ENCODE data around the gene PDE3A. TPM values are rescaled to one million over a fixed set of nuclear protein-coding genes. Genes with fewer than 3 reads are reported as not detected.

Gene PDE3A
- total and polyA plus RNA-seq, 2 donors, result 1.1 to 2.2 TPM

DNA sequence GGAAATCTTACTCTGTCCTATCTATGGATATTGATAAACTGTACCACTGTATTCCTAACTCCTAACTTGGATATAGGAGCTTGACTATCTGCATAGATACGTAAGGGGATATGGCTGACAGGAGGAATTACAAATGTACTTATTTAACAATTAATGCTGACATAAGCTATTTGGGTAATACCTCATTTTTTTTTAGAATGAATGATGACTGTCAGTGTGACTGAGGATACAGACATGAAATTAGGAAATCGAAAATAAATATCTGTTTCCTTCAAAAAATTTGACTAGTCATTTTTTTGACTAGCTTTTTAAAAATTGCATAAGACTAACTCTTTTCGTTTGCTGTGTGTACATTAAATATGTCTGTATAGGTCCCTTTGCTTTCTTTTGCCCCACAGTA lies 74.9 kb downstream of the PDE3A start:
- Histone ChIP-seq H3K4me3 (ENCODE audit: low read length in 2 of 2) (no peak overlapping the region), H3K36me3 (ENCODE audit: control insufficient read depth in 2 of 2, insufficient read depth in 2 of 2, low read length in 1 of 2) (no peaks in the 10 kb centered on the region), H3K4me1 (ENCODE audit: control insufficient read depth in 2 of 2, insufficient read depth in 2 of 2, low read length in 2 of 2) (no peaks in the 10 kb centered on the region), H3K27me3 (ENCODE audit: control insufficient read depth in 2 of 2, insufficient read depth in 1 of 2, low read length in 1 of 2) (no peaks in the 10 kb centered on the region), H3K9me3 (ENCODE audit: control insufficient read depth in 2 of 2, insufficient read depth in 1 of 2, low read length in 1 of 2) (no peaks in the 10 kb centered on the region), H3K27ac (ENCODE audit: low read depth in 1 of 2, low read length in 1 of 2) (no peak overlapping the region)
- 93% methylated on average over 3 of the region's 3 CpGs for WGBS
- no peak for DNase-seq (ENCODE audit: low read depth in 6 of 9, low spot score in 9 of 9)

DNA sequence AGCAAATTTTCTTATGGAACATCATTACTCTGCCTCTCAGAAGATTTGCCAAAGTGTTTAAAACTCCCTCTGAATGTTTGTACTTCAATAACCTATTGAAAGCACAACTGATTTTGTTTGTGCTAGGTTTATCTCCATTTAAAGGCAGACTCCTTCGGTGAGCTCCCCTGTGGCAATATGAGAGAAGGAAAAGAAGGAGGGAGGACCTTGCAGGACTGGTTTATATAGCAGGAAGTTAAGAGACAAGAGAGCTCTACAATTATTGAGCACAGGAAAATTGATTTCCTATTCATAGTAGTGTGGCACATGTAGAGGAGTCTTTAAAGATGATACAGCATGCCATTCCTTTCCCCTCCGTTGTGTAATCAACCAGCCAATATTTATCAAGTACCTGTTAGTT lies 75.5 kb downstream of the PDE3A start:
- 94% methylated on average over 2 of the region's 2 CpGs for WGBS
- no peaks in the 10 kb centered on the region for H3K4me1 ChIP-seq (ENCODE audit: control insufficient read depth in 2 of 2, insufficient read depth in 2 of 2, low read length in 2 of 2)
- H3K9me3 ChIP-seq (ENCODE audit: control insufficient read depth in 2 of 2, insufficient read depth in 1 of 2, low read length in 1 of 2), result no peaks in the 10 kb centered on the region
- DNase-seq (ENCODE audit: low read depth in 6 of 9, low spot score in 9 of 9), result no peak
- H3K27ac ChIP-seq (ENCODE audit: low read depth in 1 of 2, low read length in 1 of 2), result no peak overlapping the region
- H3K27me3 ChIP-seq (ENCODE audit: control insufficient read depth in 2 of 2, insufficient read depth in 1 of 2, low read length in 1 of 2), result no peaks in the 10 kb centered on the region
- no peaks in the 10 kb centered on the region for H3K36me3 ChIP-seq (ENCODE audit: control insufficient read depth in 2 of 2, insufficient read depth in 2 of 2, low read length in 1 of 2)
- H3K4me3 ChIP-seq (ENCODE audit: low read length in 2 of 2), result no peak overlapping the region

DNA sequence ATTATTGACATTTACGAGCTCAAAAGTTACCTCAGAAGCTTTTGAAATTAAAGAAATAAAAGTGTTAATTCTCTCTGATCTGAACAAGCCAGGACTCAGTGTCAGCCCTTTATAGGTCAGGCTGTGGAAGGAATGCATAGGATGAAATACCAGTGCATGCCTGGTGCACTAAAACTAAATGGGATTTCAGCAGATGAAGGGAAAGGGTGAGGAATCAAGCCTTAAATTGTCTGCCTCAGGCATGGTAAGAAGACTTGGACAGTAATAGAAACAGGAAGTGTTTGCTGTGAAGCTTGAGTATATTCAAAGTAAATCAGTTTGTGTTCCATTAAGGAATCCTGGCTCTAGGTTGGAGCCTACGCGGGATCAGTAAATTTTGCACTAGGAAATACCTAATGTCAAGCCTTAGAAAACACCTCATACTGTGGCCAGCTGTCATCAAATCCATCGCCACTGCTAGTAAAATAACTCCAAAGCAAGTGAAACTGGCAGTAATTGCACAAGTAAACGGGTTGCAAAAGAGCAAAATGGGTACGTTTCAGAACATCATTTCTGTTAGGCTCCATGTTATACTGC lies 76.3 kb downstream of the PDE3A start:
- Histone ChIP-seq H3K36me3 (ENCODE audit: control insufficient read depth in 2 of 2, insufficient read depth in 2 of 2, low read length in 1 of 2) (no peaks in the 10 kb centered on the region), H3K9me3 (ENCODE audit: control insufficient read depth in 2 of 2, insufficient read depth in 1 of 2, low read length in 1 of 2) (no peaks in the 10 kb centered on the region), H3K27me3 (ENCODE audit: control insufficient read depth in 2 of 2, insufficient read depth in 1 of 2, low read length in 1 of 2) (no peaks in the 10 kb centered on the region), H3K4me3 (ENCODE audit: low read length in 2 of 2) (no peak overlapping the region), H3K4me1 (ENCODE audit: control insufficient read depth in 2 of 2, insufficient read depth in 2 of 2, low read length in 2 of 2) (no peaks in the 10 kb centered on the region), H3K27ac (ENCODE audit: low read depth in 1 of 2, low read length in 1 of 2) (no peak overlapping the region)
- 94% methylated on average over 6 of the region's 6 CpGs for WGBS
- no peak for DNase-seq (ENCODE audit: low read depth in 6 of 9, low spot score in 9 of 9)

DNA sequence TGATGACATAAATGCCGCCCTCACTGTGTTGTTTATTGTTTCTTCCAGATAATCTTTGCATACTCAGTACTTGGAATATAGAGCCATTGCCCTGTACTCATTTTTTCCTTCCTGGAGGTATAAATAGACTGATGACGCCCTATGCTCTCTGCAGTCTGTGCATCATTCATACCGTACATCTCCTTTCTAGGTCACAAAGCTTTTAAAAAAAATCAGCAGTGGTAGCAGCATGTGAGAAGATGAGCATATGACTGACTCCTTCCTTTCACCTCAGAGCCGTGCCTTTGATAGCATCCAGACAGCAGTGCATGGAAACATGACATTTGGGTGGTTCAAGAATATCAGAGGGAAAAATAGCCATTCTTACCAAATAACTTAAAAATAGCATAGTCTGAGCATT lies 77.3 kb downstream of the PDE3A start:
- Histone ChIP-seq H3K27ac (ENCODE audit: low read depth in 1 of 2, low read length in 1 of 2) (no peak overlapping the region), H3K4me1 (ENCODE audit: control insufficient read depth in 2 of 2, insufficient read depth in 2 of 2, low read length in 2 of 2) (no peaks in the 10 kb centered on the region), H3K9me3 (ENCODE audit: control insufficient read depth in 2 of 2, insufficient read depth in 1 of 2, low read length in 1 of 2) (no peaks in the 10 kb centered on the region), H3K36me3 (ENCODE audit: control insufficient read depth in 2 of 2, insufficient read depth in 2 of 2, low read length in 1 of 2) (no peaks in the 10 kb centered on the region), H3K27me3 (ENCODE audit: control insufficient read depth in 2 of 2, insufficient read depth in 1 of 2, low read length in 1 of 2) (no peaks in the 10 kb centered on the region), H3K4me3 (ENCODE audit: low read length in 2 of 2) (no peak overlapping the region)
- no peak for DNase-seq (ENCODE audit: low read depth in 6 of 9, low spot score in 9 of 9)
- 96% methylated on average over 4 of the region's 4 CpGs for WGBS

DNA sequence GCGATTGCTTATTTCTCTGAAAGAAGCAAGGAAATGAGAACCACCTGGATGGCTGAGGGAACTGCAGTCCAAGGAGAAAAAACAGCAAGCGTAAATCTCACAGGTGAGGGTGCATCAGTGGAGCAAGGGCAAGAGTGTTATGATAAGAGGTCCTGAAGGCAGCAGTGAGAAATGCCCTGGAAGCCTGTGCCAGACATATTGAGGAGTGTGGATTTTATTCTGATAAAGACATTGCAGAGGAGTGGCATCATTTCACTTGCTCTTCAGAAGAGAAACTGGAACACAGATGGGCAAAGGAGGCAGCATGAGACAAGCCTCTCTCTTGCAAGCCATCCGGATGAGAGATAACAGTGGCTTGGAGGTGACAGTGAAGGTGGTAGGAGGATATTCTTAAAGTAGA lies 78.5 kb downstream of the PDE3A start:
- WGBS, result 96% methylated on average over 3 of the region's 3 CpGs
- no peaks in the 10 kb centered on the region for H3K4me1 ChIP-seq (ENCODE audit: control insufficient read depth in 2 of 2, insufficient read depth in 2 of 2, low read length in 2 of 2)

DNA sequence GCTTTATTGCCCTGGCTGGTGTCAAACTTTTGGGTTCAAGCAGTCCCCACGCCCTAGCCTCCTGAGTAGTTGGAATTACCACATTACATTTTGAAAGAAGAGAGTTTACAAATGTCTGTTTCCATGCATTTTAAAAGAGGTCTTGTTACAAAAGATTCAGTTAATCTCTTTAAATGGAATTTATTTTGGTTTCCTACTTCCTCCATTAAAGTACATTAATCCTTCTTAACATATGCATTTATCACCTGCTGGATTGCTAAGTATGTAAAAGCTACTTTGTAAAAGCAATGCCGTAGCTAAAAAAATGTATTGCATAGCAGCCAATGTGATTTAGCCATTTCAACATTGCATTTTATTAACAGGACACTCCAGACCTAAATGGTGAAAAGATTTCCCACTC lies 80.4 kb downstream of the PDE3A start:
- no peak for DNase-seq (ENCODE audit: low read depth in 6 of 9, low spot score in 9 of 9)
- H3K27me3 ChIP-seq (ENCODE audit: control insufficient read depth in 2 of 2, insufficient read depth in 1 of 2, low read length in 1 of 2), result no peaks in the 10 kb centered on the region
- H3K4me1 ChIP-seq (ENCODE audit: control insufficient read depth in 2 of 2, insufficient read depth in 2 of 2, low read length in 2 of 2), result no peaks in the 10 kb centered on the region
- WGBS, result 93% methylated on average over 2 of the region's 2 CpGs
- no peaks in the 10 kb centered on the region for H3K9me3 ChIP-seq (ENCODE audit: control insufficient read depth in 2 of 2, insufficient read depth in 1 of 2, low read length in 1 of 2)
- no peaks in the 10 kb centered on the region for H3K36me3 ChIP-seq (ENCODE audit: control insufficient read depth in 2 of 2, insufficient read depth in 2 of 2, low read length in 1 of 2)
- H3K27ac ChIP-seq (ENCODE audit: low read depth in 1 of 2, low read length in 1 of 2), result no peak overlapping the region
- H3K4me3 ChIP-seq (ENCODE audit: low read length in 2 of 2), result no peak overlapping the region

More for the DNA sequence above, 78.5 kb downstream of the PDE3A start:
- no peaks in the 10 kb centered on the region for H3K36me3 ChIP-seq (ENCODE audit: control insufficient read depth in 2 of 2, insufficient read depth in 2 of 2, low read length in 1 of 2)
- no peaks in the 10 kb centered on the region for H3K27me3 ChIP-seq (ENCODE audit: control insufficient read depth in 2 of 2, insufficient read depth in 1 of 2, low read length in 1 of 2)
- DNase-seq (ENCODE audit: low read depth in 6 of 9, low spot score in 9 of 9), result no peak
- no peak overlapping the region for H3K4me3 ChIP-seq (ENCODE audit: low read length in 2 of 2)
- no peaks in the 10 kb centered on the region for H3K9me3 ChIP-seq (ENCODE audit: control insufficient read depth in 2 of 2, insufficient read depth in 1 of 2, low read length in 1 of 2)
- no peak overlapping the region for H3K27ac ChIP-seq (ENCODE audit: low read depth in 1 of 2, low read length in 1 of 2)

DNA sequence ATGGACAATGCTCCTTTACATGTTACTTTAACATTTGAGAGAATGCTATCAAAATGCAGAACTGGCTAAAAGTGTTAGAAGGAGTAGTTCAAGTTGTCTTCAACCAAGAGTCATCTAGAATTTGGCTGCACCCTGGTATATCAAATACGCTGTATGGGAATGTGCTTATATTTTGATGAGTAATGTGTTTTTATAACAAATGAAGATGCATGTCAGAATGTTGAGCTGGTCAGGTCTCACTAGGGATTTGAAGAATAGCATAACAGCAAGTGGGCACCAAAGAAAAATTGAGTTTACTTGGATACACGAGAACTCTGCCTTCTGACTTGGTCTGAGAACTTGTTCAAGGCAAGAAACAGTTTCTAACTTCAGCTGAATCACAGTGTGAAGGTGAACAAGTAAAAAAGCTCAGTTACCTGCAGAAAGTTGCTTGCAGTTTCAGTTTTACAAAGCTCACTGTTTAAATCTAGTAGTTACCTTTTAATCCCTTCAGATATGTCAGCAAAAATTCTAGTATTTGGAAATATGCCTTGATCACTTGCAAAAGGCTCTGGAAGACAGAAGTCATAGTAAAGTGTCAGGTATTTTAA lies 82.3 kb downstream of the PDE3A start:
- DNase-seq (ENCODE audit: low read depth in 6 of 9, low spot score in 9 of 9), result no peak
- Histone ChIP-seq H3K27ac (ENCODE audit: low read depth in 1 of 2, low read length in 1 of 2) (no peak overlapping the region), H3K4me1 (ENCODE audit: control insufficient read depth in 2 of 2, insufficient read depth in 2 of 2, low read length in 2 of 2) (no peaks in the 10 kb centered on the region), H3K36me3 (ENCODE audit: control insufficient read depth in 2 of 2, insufficient read depth in 2 of 2, low read length in 1 of 2) (no peaks in the 10 kb centered on the region), H3K4me3 (ENCODE audit: low read length in 2 of 2) (no peak overlapping the region), H3K9me3 (ENCODE audit: control insufficient read depth in 2 of 2, insufficient read depth in 1 of 2, low read length in 1 of 2) (no peaks in the 10 kb centered on the region), H3K27me3 (ENCODE audit: control insufficient read depth in 2 of 2, insufficient read depth in 1 of 2, low read length in 1 of 2) (no peaks in the 10 kb centered on the region)
- 92% methylated on average over 2 of the region's 2 CpGs for WGBS

DNA sequence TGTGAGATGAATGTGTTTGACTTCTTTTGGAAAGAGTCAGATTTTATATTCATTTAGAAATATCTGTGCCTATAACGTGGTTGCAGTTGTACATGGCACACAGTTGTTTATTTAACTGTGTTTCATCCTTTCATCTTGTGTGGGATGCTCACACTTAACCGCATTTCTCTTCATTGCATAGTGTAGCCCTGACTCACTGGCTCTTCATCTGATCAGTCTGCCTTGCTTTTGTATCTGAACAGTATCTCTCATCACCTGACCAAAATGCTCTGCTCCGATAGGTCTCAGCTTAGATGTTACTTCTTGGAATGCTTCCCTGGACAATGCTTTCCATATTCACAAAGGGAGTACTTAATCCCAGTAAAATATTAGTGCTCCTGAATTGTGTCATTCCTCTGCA lies 83.4 kb downstream of the PDE3A start:
- no peaks in the 10 kb centered on the region for H3K9me3 ChIP-seq (ENCODE audit: control insufficient read depth in 2 of 2, insufficient read depth in 1 of 2, low read length in 1 of 2)
- no peaks in the 10 kb centered on the region for H3K4me1 ChIP-seq (ENCODE audit: control insufficient read depth in 2 of 2, insufficient read depth in 2 of 2, low read length in 2 of 2)
- H3K27me3 ChIP-seq (ENCODE audit: control insufficient read depth in 2 of 2, insufficient read depth in 1 of 2, low read length in 1 of 2), result no peaks in the 10 kb centered on the region
- 95% methylated on average over 3 of the region's 3 CpGs for WGBS
- no peak overlapping the region for H3K27ac ChIP-seq (ENCODE audit: low read depth in 1 of 2, low read length in 1 of 2)
- H3K4me3 ChIP-seq (ENCODE audit: low read length in 2 of 2), result no peak overlapping the region
- no peak for DNase-seq (ENCODE audit: low read depth in 6 of 9, low spot score in 9 of 9)
- H3K36me3 ChIP-seq (ENCODE audit: control insufficient read depth in 2 of 2, insufficient read depth in 2 of 2, low read length in 1 of 2), result no peaks in the 10 kb centered on the region

DNA sequence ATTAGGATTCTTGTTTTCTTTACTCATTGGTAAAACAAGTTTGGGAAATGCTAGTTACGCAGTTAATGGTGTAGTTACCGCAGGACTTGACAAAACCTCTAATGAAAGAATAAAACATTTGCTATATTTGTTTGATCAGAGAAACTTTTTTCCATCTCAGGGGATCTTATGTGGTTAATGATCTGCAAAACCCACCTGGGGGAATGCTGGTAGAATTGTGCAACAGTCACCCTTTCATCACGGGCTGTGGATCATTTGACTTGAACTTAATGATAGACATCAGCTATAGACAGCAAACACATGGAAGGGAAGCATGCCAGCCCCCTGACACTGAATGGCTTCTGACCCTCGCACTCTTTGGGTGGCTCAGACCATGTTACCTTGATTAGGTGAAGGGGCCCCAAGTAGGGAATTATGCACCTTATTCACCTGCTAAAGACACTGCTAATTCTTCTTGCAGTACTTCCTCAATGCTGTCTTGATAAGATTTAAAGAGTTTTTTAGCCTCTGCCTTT lies 84.2 kb downstream of the PDE3A start:
- H3K27ac ChIP-seq (ENCODE audit: low read depth in 1 of 2, low read length in 1 of 2), result no peak overlapping the region
- no peaks in the 10 kb centered on the region for H3K36me3 ChIP-seq (ENCODE audit: control insufficient read depth in 2 of 2, insufficient read depth in 2 of 2, low read length in 1 of 2)
- no peaks in the 10 kb centered on the region for H3K27me3 ChIP-seq (ENCODE audit: control insufficient read depth in 2 of 2, insufficient read depth in 1 of 2, low read length in 1 of 2)
- DNase-seq (ENCODE audit: low read depth in 6 of 9, low spot score in 9 of 9), result no peak
- no peaks in the 10 kb centered on the region for H3K4me1 ChIP-seq (ENCODE audit: control insufficient read depth in 2 of 2, insufficient read depth in 2 of 2, low read length in 2 of 2)
- 96% methylated on average over 4 of the region's 4 CpGs for WGBS
- no peaks in the 10 kb centered on the region for H3K9me3 ChIP-seq (ENCODE audit: control insufficient read depth in 2 of 2, insufficient read depth in 1 of 2, low read length in 1 of 2)
- no peak overlapping the region for H3K4me3 ChIP-seq (ENCODE audit: low read length in 2 of 2)

Measured in thymus (tissue), 11 donors.